HepG2 (cell line): ENCODE measurements around the gene SGF29. TPM values are rescaled to one million over a fixed set of nuclear protein-coding genes. Genes with fewer than 3 reads are reported as not detected.

ENCODE experiments used
- ARID3A ChIP-seq: IDR thresholded peaks from 2 replicates; pipeline ENCODE4 v1.6.1; 2012; ENCODE audit warnings: low read depth, low read length, improper control_type of control experiment
- E2F5 ChIP-seq: sonication (generic); formaldehyde crosslinking; conservative IDR thresholded peaks from 2 replicates; pipeline ENCODE4 v1.4.0; 2020; ENCODE audit warnings: missing genetic modification reagents
- GLMP ChIP-seq: sonication (generic); formaldehyde crosslinking; IDR thresholded peaks from 2 replicates; pipeline ENCODE4 v1.9.0; 2021; ENCODE audit warnings: missing genetic modification reagents, mild to moderate bottlenecking, borderline replicate concordance
- MEF2D ChIP-seq: sonication (generic); formaldehyde crosslinking; IDR thresholded peaks from 2 replicates; pipeline ENCODE4 v1.5.1; 2020; ENCODE audit warnings: mild to moderate bottlenecking, missing genetic modification reagents
- MXD1 ChIP-seq: sonication (generic); formaldehyde crosslinking; IDR thresholded peaks from 2 replicates; pipeline ENCODE4 v1.4.0; 2020; ENCODE audit warnings: mild to moderate bottlenecking, missing genetic modification reagents
- MYPOP ChIP-seq: sonication (generic); formaldehyde crosslinking; IDR thresholded peaks from 2 replicates; pipeline ENCODE4 v1.8.1; 2023; ENCODE audit warnings: mild to moderate bottlenecking, moderate library complexity, missing genetic modification reagents
- NRL ChIP-seq: sonication (generic); formaldehyde crosslinking; IDR thresholded peaks from 2 replicates; pipeline ENCODE4 v1.5.0; 2020; ENCODE audit warnings: missing genetic modification reagents, mild to moderate bottlenecking, moderate library complexity, borderline replicate concordance
- PHF8 ChIP-seq: sonication (generic); formaldehyde crosslinking; IDR thresholded peaks from 2 replicates; pipeline ENCODE4 v1.5.0; 2020; ENCODE audit warnings: missing genetic modification reagents
- RAD21 ChIP-seq: fragments of 450-650 bp; formaldehyde crosslinking; IDR thresholded peaks from 2 replicates; pipeline ENCODE4 v1.5.0; 2020; ENCODE audit warnings: mild to moderate bottlenecking
- REL ChIP-seq: sonication (generic); formaldehyde crosslinking; conservative IDR thresholded peaks from 2 replicates; pipeline ENCODE4 v1.8.0; 2022; ENCODE audit warnings: mild to moderate bottlenecking, missing genetic modification reagents, moderate library complexity
- RXRA ChIP-seq: sonication (generic); formaldehyde crosslinking; IDR thresholded peaks from 2 replicates; pipeline ENCODE4 v1.5.1; 2020; ENCODE audit warnings: missing genetic modification reagents
- SETDB1 ChIP-seq: sonication (generic); formaldehyde crosslinking; IDR thresholded peaks from 2 replicates; pipeline ENCODE4 v1.5.1; 2020; ENCODE audit warnings: missing genetic modification reagents, mild to moderate bottlenecking, borderline replicate concordance
- SP5 ChIP-seq: IDR thresholded peaks from 2 replicates; pipeline ENCODE4 v1.6.1; 2016; ENCODE audit warnings: low read depth, borderline replicate concordance
- TBX2 ChIP-seq: sonication (generic); formaldehyde crosslinking; IDR thresholded peaks from 2 replicates; pipeline ENCODE4 v1.5.0; 2020; ENCODE audit warnings: missing genetic modification reagents, mild to moderate bottlenecking, borderline replicate concordance
- TEF ChIP-seq: sonication (generic); formaldehyde crosslinking; IDR thresholded peaks from 2 replicates; pipeline ENCODE4 v1.5.0; 2020; ENCODE audit warnings: missing genetic modification reagents
- ZBTB3 ChIP-seq: sonication (generic); formaldehyde crosslinking; IDR thresholded peaks from 2 replicates; pipeline ENCODE4 v1.4.0; 2020; ENCODE audit warnings: low read depth, mild to moderate bottlenecking, moderate library complexity, missing genetic modification reagents, borderline replicate concordance
- ZNF331 ChIP-seq: sonication (generic); formaldehyde crosslinking; IDR thresholded peaks from 2 replicates; pipeline ENCODE4 v1.4.0; 2020; ENCODE audit warnings: missing genetic modification reagents
- ZNF549 ChIP-seq: sonication (generic); formaldehyde crosslinking; IDR thresholded peaks from 2 replicates; pipeline ENCODE4 v1.5.0; 2020; ENCODE audit warnings: missing genetic modification reagents
- ZNF629 ChIP-seq: sonication (generic); formaldehyde crosslinking; conservative IDR thresholded peaks from 2 replicates; pipeline ENCODE4 v1.5.0; 2020; ENCODE audit warnings: missing genetic modification reagents
- ZNF660 ChIP-seq: sonication (generic); formaldehyde crosslinking; IDR thresholded peaks from 2 replicates; pipeline ENCODE4 v1.5.1; 2020; ENCODE audit warnings: mild to moderate bottlenecking, low read depth, missing genetic modification reagents, borderline replicate concordance
- ZNF790 ChIP-seq: sonication (generic); formaldehyde crosslinking; IDR thresholded peaks from 2 replicates; pipeline ENCODE4 v1.8.0; 2022; ENCODE audit warnings: missing genetic modification reagents, mild to moderate bottlenecking, borderline replicate concordance
- polyA plus RNA-seq, 8 experiments: library from polyadenylated mRNA; depleted of rRNA in 3 of 8; stranded (reverse) in 7 of 8; unstranded in 1 of 8; fragments of >200 nt; fragmentation: Illumina TruSeq in 4 of 8; extraction: Trizol in 4 of 8; gene quantifications; 2 replicates each; pipeline versions ENCODE4 v1.2.1 to v1.2.3, GENCODE V29; 2011 to 2016; ENCODE audit warnings: low read depth in 4 of 8, missing spikeins in 1 of 8, mixed read lengths in 1 of 8; ENCODE audit not compliant: insufficient read depth in 1 of 8
- total RNA-seq, 5 experiments: library from RNA; depleted of rRNA; stranded (reverse); fragments of >200 nt; fragmentation: Illumina TruSeq; extraction: Trizol; gene quantifications; 2 replicates each; pipeline ENCODE4 v1.2.3, GENCODE V29; 2016; ENCODE audit warnings: low read depth in 1 of 5

SGF29 gene
- total and polyA plus RNA-seq, 2 of the 13 experiments (the other 11 are each of a cell fraction or from before 2014, with no cell fraction given), result 5.0 to 29.4 TPM

- TF ChIP-seq ZNF549, result no peak
- 0 out of 2 replicates have a peak, but pooled peaks have one; percentile 75 for TF ChIP-seq TEF (CRISPR knock-in tag)
- peak; percentile 87 for TF ChIP-seq MXD1 (CRISPR knock-in tag)
- no peak for TF ChIP-seq GLMP (CRISPR knock-in tag)
- TF ChIP-seq ZBTB3 (CRISPR knock-in tag), result peak; percentile 35; the same call in 1 of the 2 replicates
- peak; percentile 89 for TF ChIP-seq MYPOP
- peak; percentile 89 for TF ChIP-seq MEF2D (CRISPR knock-in tag)
- TF ChIP-seq SP5 (CRISPR knock-in tag), result peak; percentile 37
- TF ChIP-seq NRL (CRISPR knock-in tag), result peak; percentile 87
- peak; percentile 98 for TF ChIP-seq PHF8 (CRISPR knock-in tag)
- TF ChIP-seq RXRA (CRISPR knock-in tag), result peak; percentile 84
- TF ChIP-seq E2F5 (CRISPR knock-in tag), result peak; percentile 67; the same call in 1 of the 2 replicates
- TF ChIP-seq ZNF331 (CRISPR knock-in tag), result peak; percentile 91; the same call in 1 of the 2 replicates
- TF ChIP-seq ZNF660 (CRISPR knock-in tag), result no peak
- TF ChIP-seq RAD21 (CRISPR knock-in tag), result peak; percentile 81
- peak; percentile 97 for TF ChIP-seq TBX2 (CRISPR knock-in tag)
- TF ChIP-seq ZNF629, result 0 out of 2 replicates have a peak, but pooled peaks have one; percentile 34
- no peak for TF ChIP-seq SETDB1 (CRISPR knock-in tag)
- TF ChIP-seq ZNF790, result peak; percentile 97
- TF ChIP-seq ARID3A, result no peak
- TF ChIP-seq REL (CRISPR knock-in tag), result peak; percentile 80; the same call in 1 of the 2 replicates
Measured at GRCh38 chr16:28553776-28554633, at the start of gene SGF29 (continued).
